HG02571 (cell line): ENCODE results near the gene TTC38.

Experiments
- ATAC-seq: cut with Tn5 transposase; IDR thresholded peaks from one replicate; pipeline ENCODE4 v1.9.1; 2021; ENCODE audit warnings: mild to moderate bottlenecking, moderate library complexity; ENCODE audit not compliant: unreplicated experiment

TTC38 gene

GRCh38 chr22:46267431-46268279 lies at the start of gene TTC38:
TSS of gene TTC38 (plus strand) at chr22:46268008. CDS start at chr22:46268040, 32 bp downstream.
- peak; percentile 61 for ATAC-seq

- no peak for ATAC-seq
Observed at GRCh38 chr22:46219636-46220035, 48.2 kb upstream of the TTC38 start.

GRCh38 chr22:46220921-46221320 lies 46.9 kb upstream of the TTC38 start:
- no peak for ATAC-seq

GRCh38 chr22:46224044-46224897 lies 43.5 kb upstream of the TTC38 start:
- no peak for ATAC-seq

GRCh38 chr22:46224898-46225290 lies 42.9 kb upstream of the TTC38 start:
- no peak for ATAC-seq

GRCh38 chr22:46225631-46226030 lies 42.2 kb upstream of the TTC38 start:
- ATAC-seq = no peak

GRCh38 chr22:46226577-46226976 lies 41.2 kb upstream of the TTC38 start:
- ATAC-seq = no peak

- ATAC-seq = no peak
Observed at GRCh38 chr22:46229701-46230100, 38.1 kb upstream of the TTC38 start.

- no peak for ATAC-seq
Observed at GRCh38 chr22:46230262-46230901, 37.4 kb upstream of the TTC38 start.

GRCh38 chr22:46233231-46233630 lies 34.6 kb upstream of the TTC38 start:
- ATAC-seq = no peak

GRCh38 chr22:46234969-46235368 lies 32.8 kb upstream of the TTC38 start:
- ATAC-seq = no peak

- no peak for ATAC-seq
Observed at GRCh38 chr22:46237453-46238124, 30.2 kb upstream of the TTC38 start.

GRCh38 chr22:46238541-46238940 lies 29.3 kb upstream of the TTC38 start:
- no peak for ATAC-seq

GRCh38 chr22:46239261-46240048 lies 28.4 kb upstream of the TTC38 start:
- no peak for ATAC-seq

GRCh38 chr22:46240073-46240472 lies 27.7 kb upstream of the TTC38 start:
- ATAC-seq = no peak

- no peak for ATAC-seq
Observed at GRCh38 chr22:46240506-46240905, 27.3 kb upstream of the TTC38 start.

- ATAC-seq = no peak
Observed at GRCh38 chr22:46240907-46241306, 26.9 kb upstream of the TTC38 start.

- no peak for ATAC-seq
Observed at GRCh38 chr22:46241396-46242007, 26.3 kb upstream of the TTC38 start.

GRCh38 chr22:46242076-46242475 lies 25.7 kb upstream of the TTC38 start:
- no peak for ATAC-seq

- no peak for ATAC-seq
Observed at GRCh38 chr22:46244771-46245170, 23.0 kb upstream of the TTC38 start.
